Esophagus muscularis mucosa (tissue), 3 donors: ENCODE results near the gene STPG2.

Experiments
- CTCF ChIP-seq, 3 experiments: fragments of 200-600 bp in 2 of 3; fragments of 450-650 bp in 1 of 3; sonication (generic) in 2 of 3; IDR thresholded peaks; one replicate each; pipeline ENCODE4 v1.5.1; 2017 to 2019; ENCODE audit warnings: antibody characterized with exemption in 3 of 3, mild to moderate bottlenecking in 2 of 3, moderate library complexity in 1 of 3
- POLR2A ChIP-seq: fragments of 450-650 bp; IDR thresholded peaks from one replicate; pipeline ENCODE4 v1.6.1; 2017; ENCODE audit warnings: antibody characterized with exemption, moderate library complexity, mild to moderate bottlenecking, low read depth

- TF ChIP-seq CTCF (IDR thresholded peaks at IDR 0.05) (no peak), POLR2A (no peak)
Measured at GRCh38 chr4:97978791-97979488, 164.3 kb downstream of the STPG2 start.
